Articular chondrocyte of knee joint (primary cell): ENCODE results near the gene GRHL3. TPM values are rescaled to one million over a fixed set of nuclear protein-coding genes. Genes with fewer than 3 reads are reported as not detected.

Source experiments
- total RNA-seq: library from RNA; depleted of rRNA; stranded (reverse); fragments of >200 nt; gene quantifications from 2 replicates; pipeline ENCODE4 v1.2.3, GENCODE V29; 2012

GRHL3 gene
- total RNA-seq: 0.11 and 0.26 TPM in 2 replicates

DNA sequence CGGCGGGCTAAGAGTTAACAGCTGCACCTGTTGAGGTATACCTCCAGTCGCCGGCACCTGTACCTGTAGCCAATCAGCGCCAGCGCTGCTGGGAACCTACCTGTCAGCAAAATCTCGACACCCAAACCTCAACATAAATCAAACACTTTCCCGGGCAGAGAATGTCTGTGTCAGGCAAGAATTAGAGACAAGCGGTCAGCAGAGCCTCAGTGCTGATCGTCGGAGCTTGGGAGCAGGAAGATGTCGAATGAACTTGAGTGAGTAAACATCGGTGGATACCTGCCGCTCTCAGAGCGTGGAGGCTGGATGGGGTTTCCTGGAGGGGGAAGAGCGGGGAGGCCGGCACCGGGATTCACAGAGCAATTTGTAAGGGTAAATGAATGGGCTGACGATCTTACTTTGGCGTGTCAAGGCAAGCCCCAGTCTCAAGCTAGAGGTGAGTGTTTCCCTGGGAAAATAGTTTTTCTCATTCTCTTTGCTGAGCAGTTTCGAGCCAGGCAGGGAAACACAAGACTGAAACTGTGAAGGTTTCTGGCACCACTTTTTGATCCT lies at the start of gene GRHL3:
TSS of gene GRHL3 (plus strand) at position 46 of the 552 bp plus-strand sequence. CDS start at position 241, 195 bp downstream.

Other genes starting within 250 kb of the GRHL3 start
- 0.26 and 0.32 TPM in 2 replicates for gene MYOM3, start 207.2 kb upstream of the GRHL3 start, total RNA-seq
- 0.11 and 0.26 TPM in 2 replicates for gene IL22RA1, start 176.2 kb upstream of the GRHL3 start, total RNA-seq
- gene IFNLR1, start 132.1 kb upstream of the GRHL3 start, total RNA-seq: 0.13 and 0.22 TPM in 2 replicates
- gene STPG1, start 94.4 kb downstream of the GRHL3 start, total RNA-seq: 9.3 and 12.2 TPM in 2 replicates
- 51.7 and 56.6 TPM in 2 replicates for gene NIPAL3, start 96.4 kb downstream of the GRHL3 start, total RNA-seq
- 11.1 and 13.2 TPM in 2 replicates for gene RCAN3, start 183.5 kb downstream of the GRHL3 start, total RNA-seq
- gene NCMAP, start 236.7 kb downstream of the GRHL3 start, total RNA-seq: not detected in 2 replicates